GM19351 (cell line): Measurements from ENCODE around the gene PAMR1.

Source experiments
- ATAC-seq: cut with Tn5 transposase; IDR thresholded peaks from one replicate; pipeline ENCODE4 v1.9.1; 2021; ENCODE audit warnings: mild to moderate bottlenecking, moderate library complexity; ENCODE audit not compliant: unreplicated experiment

Gene PAMR1

DNA sequence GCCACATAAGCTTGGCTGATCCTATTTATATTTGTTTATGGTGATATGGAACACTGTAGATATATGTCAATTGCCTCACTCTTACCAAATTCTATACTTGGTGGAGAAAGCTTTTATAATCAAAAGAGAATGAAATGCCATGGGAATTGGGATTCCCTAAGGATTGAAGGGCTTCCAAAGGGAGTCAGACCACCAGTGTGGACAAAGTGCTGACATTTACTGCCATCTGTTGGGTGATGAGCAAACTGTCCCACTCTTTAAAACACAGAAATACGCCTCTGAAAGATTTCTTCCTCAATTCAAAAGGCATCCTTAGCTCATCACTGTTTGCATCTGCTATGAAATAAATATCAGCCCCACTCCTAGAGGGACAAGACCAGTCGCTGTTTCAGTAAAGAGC lies 113.1 kb downstream of the PAMR1 start:
- ATAC-seq: no peak

DNA sequence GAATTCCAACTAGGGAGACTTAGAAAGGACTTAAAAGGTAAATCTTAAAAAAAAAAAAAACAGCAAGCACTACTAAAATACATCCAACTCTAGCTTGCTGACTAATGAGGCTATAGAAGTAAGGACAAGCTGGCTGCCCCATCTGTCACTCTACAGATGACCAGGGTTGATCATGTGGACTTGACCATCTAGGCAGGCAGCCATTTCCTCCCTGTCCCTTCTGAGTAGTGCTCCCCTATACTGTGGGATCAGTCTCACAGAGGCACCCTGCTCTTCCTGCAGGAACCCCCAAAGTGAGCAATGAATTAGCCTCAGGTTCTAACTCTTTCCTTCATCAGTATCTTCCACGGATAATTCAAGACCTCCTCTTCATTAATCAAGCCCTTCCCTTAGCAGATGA lies 118.4 kb downstream of the PAMR1 start:
- ATAC-seq: no peak

DNA sequence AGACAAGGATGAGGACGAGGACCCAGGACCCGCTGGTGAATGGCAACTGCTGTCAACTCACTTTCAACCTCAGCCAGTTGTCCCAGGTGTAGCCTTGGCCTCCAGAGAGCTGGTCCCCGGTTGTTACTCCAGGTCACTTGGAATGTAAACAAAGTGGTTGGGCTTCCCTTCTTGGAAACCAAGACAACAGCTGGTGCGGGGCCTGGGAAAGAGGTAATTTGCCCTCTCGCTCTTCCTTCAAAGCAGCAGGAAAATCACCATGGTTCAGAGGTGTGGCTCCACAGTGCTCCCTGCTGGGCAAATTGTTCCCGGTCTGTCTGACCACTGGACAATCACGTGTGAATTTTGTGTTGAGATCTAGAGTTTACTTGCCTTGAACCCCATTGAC lies 121.0 kb downstream of the PAMR1 start:
- ATAC-seq: no peak

DNA sequence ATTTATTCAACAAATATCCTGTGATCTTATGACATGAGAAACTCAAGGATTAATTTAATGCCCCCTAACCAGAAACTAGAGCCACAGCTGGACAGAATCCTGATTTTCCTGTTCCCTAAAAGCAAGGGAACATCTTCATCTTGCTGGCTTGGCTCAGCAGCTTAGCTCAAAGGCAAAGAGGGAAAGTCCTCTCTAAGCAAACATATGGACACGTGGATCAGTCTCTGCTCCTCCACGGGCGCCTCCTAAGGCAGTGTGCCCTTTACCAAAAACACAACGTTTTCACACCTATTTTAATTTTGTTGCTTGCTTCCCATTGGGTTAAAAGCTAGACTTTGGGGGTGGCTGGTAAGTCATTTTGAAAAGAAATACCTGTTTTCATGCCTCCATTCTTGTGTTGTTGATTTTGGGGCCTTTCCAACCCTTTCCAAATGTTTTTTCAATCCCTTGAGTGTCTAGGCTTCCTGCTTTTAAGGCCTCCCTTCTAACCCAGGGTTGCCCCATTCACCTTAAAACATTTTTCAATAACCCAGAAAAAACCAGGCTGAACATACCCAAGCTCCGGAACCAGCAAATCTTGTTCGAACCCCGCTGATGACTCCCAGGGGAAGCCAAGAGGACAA lies 121.5 kb downstream of the PAMR1 start:
- no peak for ATAC-seq

DNA sequence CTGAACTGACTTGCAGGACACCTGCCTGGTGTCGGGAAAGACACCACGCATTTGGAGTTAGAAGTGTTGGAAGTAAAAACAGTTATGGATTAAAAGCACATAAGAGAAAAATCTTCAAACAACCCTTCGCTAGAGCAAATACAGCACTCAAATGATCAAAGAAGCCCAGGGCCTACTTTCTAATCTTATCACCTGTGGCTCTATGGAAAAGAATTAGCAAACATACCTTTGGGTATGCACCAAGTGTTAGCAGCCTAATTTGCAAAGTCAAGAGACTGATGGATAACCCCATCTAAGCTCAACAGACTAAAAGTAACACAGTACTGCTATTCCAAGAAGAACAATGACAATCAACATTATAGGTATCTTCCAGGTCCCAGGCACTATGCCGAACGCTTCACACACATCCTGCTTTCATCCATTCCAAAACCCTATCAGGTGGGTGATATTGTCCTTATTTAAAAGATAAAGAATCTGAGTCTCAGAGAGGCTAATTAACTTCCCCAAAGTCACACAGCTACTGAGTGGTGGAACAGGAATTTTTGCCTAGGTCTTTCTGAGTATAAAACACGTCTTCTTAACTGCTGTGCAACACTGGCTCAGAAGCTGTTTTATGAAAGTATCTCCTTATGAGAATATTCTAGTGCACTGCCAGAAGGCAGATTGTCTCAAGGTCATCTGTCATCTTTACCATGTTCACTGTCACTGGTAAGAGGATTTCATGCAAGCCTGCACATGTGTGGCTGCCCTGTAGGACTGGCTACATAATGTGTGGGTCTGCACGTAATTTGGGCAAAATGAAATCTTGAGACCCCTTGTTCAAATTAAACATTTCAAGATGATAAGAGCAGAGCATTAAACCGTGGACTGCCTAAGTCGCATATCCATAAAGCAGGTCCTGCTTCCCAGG lies 122.4 kb downstream of the PAMR1 start:
- no peak for ATAC-seq

DNA sequence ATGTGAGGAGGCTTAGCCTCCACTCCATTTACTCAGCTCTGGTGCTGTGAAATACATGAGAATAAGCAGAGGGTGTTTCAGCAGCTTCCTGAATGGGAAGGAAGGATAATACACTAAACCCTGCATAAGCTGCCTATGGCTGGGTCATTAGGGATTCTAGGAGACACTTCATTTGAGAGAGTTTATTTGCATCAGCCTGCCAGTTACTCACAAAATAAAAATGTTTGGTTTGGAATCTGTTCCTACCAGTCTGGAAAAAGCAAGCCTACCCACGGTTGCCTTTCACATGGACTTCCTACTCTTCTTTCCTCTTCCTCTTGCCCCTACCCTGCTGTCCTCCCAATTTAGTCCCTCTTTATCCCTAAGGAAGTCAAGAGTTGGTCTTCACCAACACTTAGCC lies 126.5 kb downstream of the PAMR1 start:
- ATAC-seq: no peak

DNA sequence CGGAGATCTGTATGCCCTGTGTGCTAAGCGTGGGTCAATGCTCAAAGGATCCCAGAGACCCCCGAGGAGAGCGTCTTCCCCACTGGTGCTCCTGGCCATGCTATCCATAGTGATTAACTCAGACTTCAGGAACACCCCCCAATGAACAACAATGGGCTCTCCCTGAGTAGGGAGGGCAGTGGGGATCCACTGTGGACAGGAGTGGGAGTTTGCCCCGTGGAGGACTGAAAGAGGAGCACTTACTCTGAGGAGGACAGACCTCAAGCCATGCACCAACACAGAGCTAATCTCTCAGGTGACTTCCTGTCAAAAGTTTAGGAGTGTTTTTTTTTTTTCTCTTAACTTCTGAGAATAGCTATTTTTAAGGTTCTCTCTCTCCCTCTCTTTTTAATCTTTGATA lies 130.5 kb downstream of the PAMR1 start:
- ATAC-seq: no peak

DNA sequence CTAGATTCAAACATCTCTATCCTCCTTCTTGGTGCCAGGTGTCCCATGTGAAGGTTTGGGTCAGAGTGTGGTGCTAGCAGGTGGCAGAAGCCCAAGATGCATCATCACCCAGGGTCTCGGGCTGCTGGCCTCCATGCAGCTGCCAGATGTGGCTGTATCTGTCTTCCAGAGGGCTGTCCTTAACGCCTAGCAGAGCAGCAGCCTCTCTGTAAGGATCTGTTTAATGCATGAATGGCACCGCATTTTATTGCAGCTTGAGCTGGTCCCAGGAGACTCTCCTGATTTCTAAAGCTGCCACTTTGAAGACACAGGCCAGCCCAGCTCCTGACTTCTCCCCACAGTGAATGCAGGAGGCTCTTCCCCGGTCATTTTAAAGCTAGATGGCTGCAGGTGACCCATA lies 132.3 kb downstream of the PAMR1 start:
- no peak for ATAC-seq

DNA sequence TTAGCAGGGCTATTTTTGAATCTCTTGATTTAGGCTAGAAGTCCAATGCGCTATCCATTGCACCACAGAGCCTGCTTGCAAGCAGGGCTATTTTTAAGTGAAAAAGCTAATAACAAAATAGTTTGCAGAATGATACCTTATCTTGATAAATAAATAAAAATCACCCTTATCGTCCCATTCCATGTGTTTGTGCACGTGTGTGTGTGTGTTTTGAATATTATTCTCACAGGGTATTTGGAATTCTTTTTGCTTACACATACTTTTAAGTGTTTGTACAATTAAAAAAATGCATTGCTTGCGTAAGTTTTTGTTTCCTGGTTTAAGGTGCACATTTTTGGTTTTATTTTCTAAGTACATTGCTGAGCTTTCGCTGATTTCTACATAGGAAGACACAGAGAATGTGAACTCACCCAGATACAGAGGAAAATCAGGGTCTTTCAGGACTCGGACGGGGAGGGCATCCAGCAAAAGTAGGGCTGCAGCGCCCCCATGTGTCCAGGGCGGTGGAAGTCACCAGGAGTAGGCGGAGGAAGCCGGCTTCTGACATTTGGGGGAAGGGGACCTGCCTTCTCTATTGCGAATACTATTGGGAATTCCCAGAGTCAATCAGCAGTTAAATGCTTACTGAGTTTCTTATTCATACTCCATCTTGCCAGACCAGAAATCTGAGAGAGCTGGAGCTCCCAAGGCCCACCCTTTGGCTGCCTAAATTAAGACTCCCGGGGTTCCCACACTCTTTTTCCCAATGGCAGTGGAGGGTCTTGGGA lies 133.3 kb downstream of the PAMR1 start:
- peak; percentile 34 for ATAC-seq

DNA sequence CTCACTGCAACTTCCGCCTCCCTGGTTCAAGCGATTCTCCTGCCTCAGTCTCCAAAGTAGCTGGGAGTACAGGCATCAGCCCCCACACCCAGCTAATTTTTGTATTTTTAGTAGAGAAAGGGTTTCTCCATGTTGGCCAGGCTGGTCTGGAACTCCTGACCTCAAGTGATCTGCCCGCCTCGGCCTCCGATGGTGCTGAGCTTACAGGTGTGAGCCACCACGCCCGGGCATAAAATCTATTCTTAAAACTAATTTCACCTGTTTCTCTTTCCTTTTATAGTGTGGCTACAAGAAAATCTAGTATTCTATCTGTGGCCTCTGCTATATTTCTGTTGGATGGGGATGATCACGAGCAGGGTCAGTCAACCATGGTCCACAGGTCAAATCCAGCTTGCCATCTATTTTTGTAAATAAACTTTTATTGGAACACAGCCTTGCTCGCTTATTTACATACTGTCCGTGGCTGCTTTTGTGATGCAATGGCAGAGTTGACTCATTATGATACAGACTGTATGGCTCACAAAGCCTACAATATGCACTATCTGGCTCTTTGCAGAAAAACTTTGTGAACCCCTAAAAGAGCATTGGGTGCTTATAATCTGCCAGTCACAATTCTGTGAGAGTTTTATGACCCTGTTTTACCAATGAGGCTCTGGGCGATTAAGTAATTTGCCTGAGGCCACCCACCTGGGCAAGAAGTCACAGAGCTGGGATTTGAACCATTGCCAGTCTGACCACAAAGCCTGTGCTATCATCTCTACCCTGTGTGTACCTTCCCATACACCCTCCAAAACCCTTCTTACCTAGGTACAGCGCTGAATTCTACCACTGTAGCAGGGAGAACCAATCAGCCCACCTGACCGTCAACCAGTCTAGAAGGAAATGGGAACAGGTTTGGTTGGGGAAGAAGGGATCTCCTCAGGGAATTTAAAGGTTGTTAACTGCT lies 134.4 kb downstream of the PAMR1 start:
- peak; percentile 94 for ATAC-seq

DNA sequence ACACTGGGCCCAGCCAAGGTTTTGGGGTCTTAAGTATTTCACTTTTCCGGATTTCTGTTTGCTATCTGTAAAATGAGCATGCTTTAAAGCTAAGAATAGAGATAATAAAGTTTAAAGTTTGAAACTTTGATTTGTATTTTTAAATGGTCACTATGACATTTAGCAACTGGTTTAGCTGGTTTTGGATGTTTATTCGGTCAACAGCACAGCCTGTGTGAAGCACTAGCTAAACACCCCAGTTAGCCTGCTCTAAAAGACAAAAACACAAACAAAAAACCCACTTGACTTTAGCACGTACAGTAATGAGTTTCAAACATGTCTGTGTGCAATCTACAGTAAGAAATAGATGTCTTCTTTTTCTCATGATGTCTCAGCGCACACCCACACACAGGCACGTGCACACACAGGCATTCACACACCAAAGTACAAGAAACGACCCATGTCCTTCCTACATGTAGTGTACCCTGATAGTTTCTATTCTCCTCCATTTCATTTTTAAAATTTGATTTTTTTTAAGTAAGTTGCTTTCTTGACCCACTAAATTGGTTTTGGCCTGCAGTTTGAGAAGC lies 135.4 kb downstream of the PAMR1 start:
- peak; percentile 32 for ATAC-seq

DNA sequence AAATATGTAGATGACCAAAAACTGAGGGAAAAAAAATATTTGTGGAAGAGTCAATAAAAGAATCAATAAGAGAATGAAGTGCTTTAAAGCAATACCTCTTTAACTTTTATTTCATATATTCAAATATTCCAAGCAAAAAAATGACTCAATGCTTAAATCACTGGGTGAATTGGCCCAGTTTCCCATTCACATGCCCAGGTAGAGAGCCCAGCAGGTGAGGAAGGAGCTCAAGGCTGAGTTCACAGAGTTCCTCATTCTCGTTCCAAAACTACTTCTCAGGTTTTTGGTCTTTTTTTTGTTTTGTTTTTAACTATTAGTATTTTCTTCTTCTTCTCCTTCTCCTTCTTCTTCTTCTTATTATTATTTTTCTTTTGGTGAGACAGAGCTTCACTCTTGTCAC lies 136.3 kb downstream of the PAMR1 start:
- ATAC-seq: no peak

DNA sequence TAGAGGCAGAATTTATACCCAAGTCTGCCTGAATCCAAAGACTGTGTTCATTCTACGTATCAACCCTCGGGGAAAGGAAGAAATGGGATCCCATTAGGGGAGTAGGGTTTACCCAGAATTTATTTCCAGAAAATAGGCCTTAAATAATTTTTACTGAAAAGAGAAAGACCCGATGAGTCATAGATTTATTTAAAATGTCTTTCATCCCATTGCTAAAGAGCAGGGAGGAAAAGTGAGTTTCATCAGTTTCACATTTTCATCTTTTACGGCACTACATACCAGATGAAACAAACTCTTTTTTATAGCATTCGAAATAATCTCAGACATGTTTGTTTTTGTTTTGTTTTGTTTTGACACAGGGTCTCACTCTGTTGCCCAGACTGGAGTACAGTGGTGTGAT lies 137.4 kb downstream of the PAMR1 start:
- no peak for ATAC-seq

DNA sequence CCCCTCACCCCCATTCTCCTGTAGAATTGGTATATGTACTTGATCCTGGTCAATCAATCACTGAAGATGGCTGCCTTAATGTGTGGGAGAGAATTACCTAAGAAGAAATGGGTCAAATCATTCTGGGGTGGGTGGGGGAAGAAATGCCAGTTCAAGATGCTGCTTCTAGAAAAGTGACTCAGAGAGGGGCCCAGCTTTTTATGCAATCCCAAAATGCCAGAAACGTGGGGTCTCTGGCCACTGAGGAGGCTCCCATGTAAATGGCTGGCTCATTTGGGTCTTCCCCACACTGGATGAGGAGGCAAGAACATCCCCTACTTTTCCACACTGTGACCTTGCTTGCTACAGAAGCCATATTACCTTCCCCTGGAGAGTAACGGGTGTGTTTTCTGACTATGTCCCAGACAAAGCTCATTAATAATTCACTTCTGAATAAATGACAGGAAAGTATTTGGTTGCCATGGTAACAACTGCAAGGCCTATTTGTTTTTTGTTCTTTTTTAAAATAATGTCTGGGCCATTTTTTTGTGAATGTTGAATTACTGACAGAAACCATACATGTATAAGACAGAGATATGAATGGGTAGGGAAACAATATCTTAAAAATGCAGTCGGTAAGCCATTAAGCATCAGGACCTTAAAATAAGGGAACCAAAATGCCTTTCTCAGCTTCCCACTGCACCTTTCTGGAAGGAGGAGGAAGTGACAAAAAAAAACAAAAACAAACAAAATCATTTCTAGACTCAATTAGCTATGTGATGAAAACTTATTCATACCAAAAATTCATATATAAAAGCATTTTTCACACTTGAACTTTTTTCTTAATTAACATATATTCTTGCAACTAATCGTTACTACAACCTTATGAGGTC lies 138.1 kb downstream of the PAMR1 start:
- ATAC-seq: no peak

DNA sequence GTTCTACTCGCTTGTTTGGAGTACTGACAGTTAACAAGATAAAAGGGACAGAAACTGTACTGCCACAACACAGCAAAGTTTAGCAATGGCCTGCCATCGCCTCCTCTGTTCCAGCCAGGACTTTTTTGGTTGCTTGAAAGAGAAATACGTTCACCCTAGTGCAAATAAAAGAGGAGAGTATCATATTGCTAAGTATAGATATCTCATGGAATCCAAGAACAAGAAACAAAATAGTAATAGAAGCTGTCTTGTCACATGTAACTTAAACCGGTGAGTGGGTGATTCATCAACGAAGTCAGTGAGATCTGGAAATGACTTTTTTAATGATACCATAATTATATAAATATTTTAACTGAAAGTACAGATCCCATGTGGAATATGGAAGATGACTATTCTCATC lies 141.5 kb downstream of the PAMR1 start:
- no peak for ATAC-seq
